Lower lobe of right lung (tissue), 2 donors: ENCODE data around the gene STARD9. TPM values are rescaled to one million over a fixed set of nuclear protein-coding genes. Genes with fewer than 3 reads are reported as not detected.

ENCODE experiments used
- ATAC-seq, 2 donors: fragments of 200-7000 bp; cut with Tn5 transposase; one replicate each; pipeline ENCODE4 v1.9.1; 2020 to 2022; ENCODE audit warnings: mild to moderate bottlenecking in 2 of 2, moderate library complexity in 2 of 2
- DNase-seq: peaks from one replicate; pipeline ENCODE4 v3.0.0-alpha.2; 2020
- H3K27ac ChIP-seq: fragments of 200-600 bp; one replicate; pipeline ENCODE4 v1.8.0; 2022
- H3K27me3 ChIP-seq: fragments of 200-600 bp; one replicate; pipeline ENCODE4 v1.8.0; 2022; ENCODE audit warnings: low read depth
- H3K36me3 ChIP-seq: fragments of 200-600 bp; one replicate; pipeline ENCODE4 v1.8.0; 2022; ENCODE audit warnings: mild to moderate bottlenecking
- H3K4me1 ChIP-seq: fragments of 200-600 bp; one replicate; pipeline ENCODE4 v1.8.0; 2022
- H3K4me3 ChIP-seq: fragments of 200-600 bp; one replicate; pipeline ENCODE4 v1.8.0; 2022; ENCODE audit warnings: mild to moderate bottlenecking
- H3K9me3 ChIP-seq: fragments of 200-600 bp; one replicate; pipeline ENCODE4 v1.8.0; 2022
- CTCF ChIP-seq: fragments of 200-600 bp; IDR thresholded peaks from one replicate; pipeline ENCODE4 v1.8.0; 2022; ENCODE audit warnings: antibody characterized with exemption, mild to moderate bottlenecking
- intact Hi-C: fragments of 100-400 bp; cut with DNase I; formaldehyde crosslinking; loops from one replicate; pipeline ENCODE4 v1.11.0; 2022
- total RNA-seq: library from RNA; stranded (reverse); fragmentation: NEBNext Ultra II Directional; extraction: Animal tissue kit (Norgen Biotek cat#: 25700); gene quantifications from one replicate; pipeline ENCODE4 v1.2.1, GENCODE V29; 2021
- donor health status: DM: no; HTN: yes; CAD: no; lungs with severe emphysema.

The STARD9 gene
- total RNA-seq, 1 donor from 2014 or later, result 21.9 TPM

GRCh38 chr15:42621386-42621785 lies 46.0 kb downstream of the STARD9 start:
- Histone ChIP-seq H3K4me3 (no peak overlapping the region), H3K27me3 (no peaks in the 10 kb centered on the region), H3K36me3 (peaks cover 8% of the 10 kb centered on the region), H3K9me3 (no peaks in the 10 kb centered on the region), H3K4me1 (no peaks in the 10 kb centered on the region), H3K27ac (no peak overlapping the region)
- ATAC-seq (no peak), DNase-seq (no peak)
- intact Hi-C loops, result no loop called here
- no peak for TF ChIP-seq CTCF

GRCh38 chr15:42621996-42622925 lies 46.9 kb downstream of the STARD9 start:
- H3K36me3 ChIP-seq, result peaks cover 7% of the 10 kb centered on the region
- no peak for ATAC-seq
- no peaks in the 10 kb centered on the region for H3K9me3 ChIP-seq
- H3K27me3 ChIP-seq, result no peaks in the 10 kb centered on the region
- H3K4me1 ChIP-seq, result no peaks in the 10 kb centered on the region
- TF ChIP-seq CTCF, result no peak
- DNase-seq, result no peak
- no peak overlapping the region for H3K27ac ChIP-seq
- intact Hi-C loops, result no loop called here
- no peak overlapping the region for H3K4me3 ChIP-seq

- H3K4me3 ChIP-seq, result no peak overlapping the region
- H3K36me3 ChIP-seq, result no peaks in the 10 kb centered on the region
- intact Hi-C loops, result no loop called here
- no peak overlapping the region for H3K27ac ChIP-seq
- no peaks in the 10 kb centered on the region for H3K27me3 ChIP-seq
- H3K9me3 ChIP-seq, result no peaks in the 10 kb centered on the region
- ATAC-seq (no peak), DNase-seq (no peak)
- no peak for TF ChIP-seq CTCF
- no peaks in the 10 kb centered on the region for H3K4me1 ChIP-seq
These were observed 48.5 kb downstream of the STARD9 start for GRCh38 chr15:42623951-42624350.

- DNase-seq, result no peak
- no peak for ATAC-seq
- no peak for TF ChIP-seq CTCF
- Histone ChIP-seq H3K9me3 (no peaks in the 10 kb centered on the region), H3K27ac (no peak overlapping the region), H3K4me3 (no peak overlapping the region), H3K4me1 (no peaks in the 10 kb centered on the region), H3K36me3 (no peaks in the 10 kb centered on the region), H3K27me3 (no peaks in the 10 kb centered on the region)
- intact Hi-C loops, result no loop called here
These were observed 52.1 kb downstream of the STARD9 start for GRCh38 chr15:42627485-42627884.

- H3K36me3 ChIP-seq, result no peaks in the 10 kb centered on the region
- H3K9me3 ChIP-seq, result no peaks in the 10 kb centered on the region
- H3K4me1 ChIP-seq, result no peaks in the 10 kb centered on the region
- intact Hi-C loops, result no loop called here
- no peak for TF ChIP-seq CTCF
- DNase-seq (no peak), ATAC-seq (no peak)
- H3K27ac ChIP-seq, result no peak overlapping the region
- H3K4me3 ChIP-seq, result no peak overlapping the region
- no peaks in the 10 kb centered on the region for H3K27me3 ChIP-seq
These were observed 53.4 kb downstream of the STARD9 start for GRCh38 chr15:42628761-42629160.
